GM19397 (cell line): ENCODE measurements around the gene RLIM.
A peak's percentile ranks its signal among the peaks of the same experiment; 100 is the strongest.
"Not testable (repeated sequence)": the region's sequence is repeated elsewhere in the genome, so short reads cannot be mapped to it uniquely, and the experiment has no call there.

ENCODE experiments used
- ATAC-seq: cut with Tn5 transposase; IDR thresholded peaks from one replicate; pipeline ENCODE4 v1.9.1; 2021; ENCODE audit warnings: mild to moderate bottlenecking, moderate library complexity; ENCODE audit not compliant: unreplicated experiment

The RLIM gene

GRCh38 chrX:74614093-74614909 lies at the start of gene RLIM:
RLIM (minus strand) TSS chrX:74614624; CDS start chrX:74595977, 18,647 bp downstream.
- ATAC-seq, result peak; percentile 94

- ATAC-seq, result no peak
These were observed 41.8 kb upstream of the RLIM start for GRCh38 chrX:74656079-74656745.

- not testable (repeated sequence) for ATAC-seq
These were observed 40.5 kb upstream of the RLIM start for GRCh38 chrX:74654953-74655352.

- ATAC-seq, result no peak
These were observed 22.4 kb upstream of the RLIM start for GRCh38 chrX:74636749-74637314.

GRCh38 chrX:74613370-74614092 lies 893 bp downstream of the RLIM start:
- ATAC-seq, result no peak

- ATAC-seq, result no peak
These were observed 7.6 kb downstream of the RLIM start for GRCh38 chrX:74606799-74607198.

- ATAC-seq, result no peak
These were observed 8.1 kb downstream of the RLIM start for GRCh38 chrX:74606342-74606741.

GRCh38 chrX:74603040-74603439 lies 11.4 kb downstream of the RLIM start:
- no peak for ATAC-seq

GRCh38 chrX:74602142-74602541 lies 12.3 kb downstream of the RLIM start:
- ATAC-seq, result no peak

- ATAC-seq, result no peak
These were observed 20.8 kb downstream of the RLIM start for GRCh38 chrX:74593593-74593992.

- no peak for ATAC-seq
These were observed 28.7 kb downstream of the RLIM start for GRCh38 chrX:74585766-74586165.

GRCh38 chrX:74579597-74580198 lies 34.7 kb downstream of the RLIM start:
- no peak for ATAC-seq

GRCh38 chrX:74578137-74578536 lies 36.3 kb downstream of the RLIM start:
- no peak for ATAC-seq

- ATAC-seq, result no peak
These were observed 57.0 kb downstream of the RLIM start for GRCh38 chrX:74557378-74557777.

- no peak for ATAC-seq
These were observed 62.5 kb downstream of the RLIM start for GRCh38 chrX:74551934-74552333.

- ATAC-seq, result peak; percentile 91
These were observed 64.1 kb downstream of the RLIM start for GRCh38 chrX:74550295-74550802.

- ATAC-seq, result no peak
These were observed 67.4 kb downstream of the RLIM start for GRCh38 chrX:74546984-74547383.

- ATAC-seq, result no peak
These were observed 68.4 kb downstream of the RLIM start for GRCh38 chrX:74545880-74546523.

GRCh38 chrX:74540635-74541249 lies 73.7 kb downstream of the RLIM start:
- ATAC-seq, result no peak
